GM18508 (cell line): ENCODE measurements around the gene MTTP.

Experiments used
- ATAC-seq: cut with Tn5 transposase; IDR thresholded peaks from one replicate; pipeline ENCODE4 v1.9.1; 2021; ENCODE audit warnings: moderate number of reproducible peaks; ENCODE audit not compliant: insufficient read depth, unreplicated experiment

The MTTP gene

DNA sequence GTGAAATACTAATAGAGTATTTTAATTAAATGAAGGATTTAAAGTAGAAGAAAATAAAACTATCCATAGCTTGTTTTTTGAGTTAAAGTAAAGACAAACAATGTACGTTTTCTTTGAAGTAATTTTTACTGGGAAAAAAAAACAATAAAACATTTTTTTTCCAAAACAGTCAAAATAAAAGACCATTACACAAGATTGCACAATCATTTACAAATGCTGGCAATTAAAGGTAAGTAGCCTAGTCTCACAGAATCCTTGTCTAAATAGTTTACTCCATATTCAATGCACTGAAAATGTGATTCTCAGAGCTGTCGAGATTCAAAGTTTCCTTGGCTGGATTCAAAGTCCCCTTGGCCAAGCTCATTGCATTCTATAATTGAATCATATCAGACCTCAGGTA is 61.8 kb downstream of the MTTP start:
- ATAC-seq, result no peak

DNA sequence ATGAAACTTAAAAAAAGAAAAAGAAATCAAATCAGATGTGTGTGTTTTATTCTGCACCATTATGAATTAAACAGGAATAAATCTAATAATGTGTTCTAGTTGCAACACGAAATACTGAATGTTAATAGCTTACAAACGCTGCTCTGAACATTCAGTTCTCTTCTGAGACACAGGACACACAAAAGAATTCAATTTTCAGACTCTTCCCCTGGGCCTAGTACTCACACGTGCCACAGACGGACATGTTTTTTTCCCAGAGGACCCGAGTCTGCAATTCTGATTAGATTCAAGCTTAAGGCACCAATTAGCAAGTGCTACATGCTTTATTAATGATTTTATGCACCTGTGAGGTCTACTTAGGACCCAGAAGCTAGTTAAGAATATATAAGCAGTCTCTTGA is 62.5 kb downstream of the MTTP start:
- no peak for ATAC-seq

DNA sequence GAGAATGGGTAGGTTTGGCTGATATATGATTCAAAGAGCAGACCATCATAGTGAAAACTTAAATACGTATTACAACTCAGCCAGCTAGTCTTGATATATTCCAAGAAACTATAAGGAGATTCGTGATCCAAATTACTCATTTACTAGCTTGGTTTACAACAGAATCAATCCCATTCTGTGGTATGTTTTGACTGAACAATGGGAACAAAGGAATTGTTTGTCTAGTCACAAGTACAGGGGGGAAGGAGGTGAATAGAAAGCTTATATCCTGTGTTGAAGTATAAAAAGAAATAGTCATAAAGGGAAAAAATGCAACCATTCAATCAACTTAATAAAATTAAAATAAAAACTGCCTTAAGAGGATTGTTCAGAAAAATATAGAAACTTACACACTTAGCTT is 66.1 kb downstream of the MTTP start:
- no peak for ATAC-seq

DNA sequence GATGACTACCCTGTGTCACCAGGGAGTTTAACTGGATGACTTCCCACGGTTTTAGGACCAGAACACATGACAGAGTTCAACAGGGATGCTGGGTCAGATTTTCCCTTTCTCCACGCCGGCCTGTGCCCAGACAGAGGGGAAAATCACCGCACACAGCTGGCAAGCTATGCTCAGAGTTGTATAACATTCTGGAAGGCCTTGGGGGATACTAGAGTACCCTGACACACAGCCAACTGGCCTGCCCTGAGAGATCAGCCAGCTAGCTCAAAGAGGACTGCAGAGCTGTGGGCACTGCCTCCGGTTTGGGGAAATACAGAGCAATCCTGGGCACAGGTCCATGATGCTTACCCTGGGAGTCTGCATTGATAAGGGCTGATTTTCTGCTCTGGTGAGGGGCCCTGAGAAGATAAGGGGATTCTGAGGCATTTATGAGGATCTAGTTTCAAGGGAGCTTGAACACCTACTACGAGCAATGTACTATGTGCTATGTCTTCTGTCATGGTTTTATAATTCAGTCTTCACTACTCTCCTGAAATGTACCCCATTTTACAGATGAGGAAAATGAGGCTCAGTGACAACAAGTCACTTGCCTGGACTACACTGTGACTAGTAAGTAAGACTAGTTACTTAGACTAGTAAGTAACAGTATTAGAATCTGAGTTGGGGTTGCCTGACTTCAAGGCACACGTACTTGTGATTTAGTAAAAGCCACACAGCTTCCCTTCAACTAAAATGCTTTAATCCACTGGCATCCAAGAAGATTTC is 68.3 kb downstream of the MTTP start:
- ATAC-seq, result no peak

DNA sequence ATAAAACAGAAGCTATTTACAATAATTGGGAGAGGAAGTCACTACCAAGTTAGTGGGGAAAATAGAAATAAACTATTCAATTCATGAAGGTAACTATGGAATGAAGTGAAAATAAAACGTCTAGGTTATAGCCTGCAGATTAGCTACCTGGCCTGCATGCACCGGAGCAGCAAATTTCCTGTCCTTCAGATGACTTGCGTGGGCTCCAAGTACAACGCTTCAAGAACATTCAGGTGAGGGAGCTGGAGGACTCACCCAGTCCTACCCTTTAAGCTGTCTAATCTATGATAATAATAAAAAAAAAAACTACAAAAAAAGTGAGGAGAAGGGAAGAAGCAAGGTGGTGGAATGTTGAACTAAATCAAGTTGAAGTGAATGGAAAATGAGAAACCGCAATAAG is 69.8 kb downstream of the MTTP start:
- no peak for ATAC-seq

DNA sequence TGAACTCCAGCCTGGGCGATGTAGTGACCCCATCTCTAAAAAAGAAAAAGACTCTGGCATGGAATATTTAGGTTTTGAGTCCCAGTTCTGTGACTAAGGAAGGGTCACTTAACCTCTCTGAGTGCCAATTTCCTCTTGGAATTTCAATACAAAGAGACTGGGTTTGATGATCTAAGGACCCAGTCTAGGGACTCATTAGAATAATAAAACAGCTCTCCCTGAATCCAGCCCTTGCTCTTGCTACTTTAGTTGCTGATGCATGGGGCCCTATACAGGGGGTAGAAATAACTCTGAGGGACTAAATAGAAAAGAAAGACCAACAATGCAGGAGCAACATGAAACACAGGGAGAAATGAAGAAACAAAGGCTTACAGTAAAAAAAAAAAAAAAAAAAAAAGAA is 70.4 kb downstream of the MTTP start:
- ATAC-seq, result no peak

DNA sequence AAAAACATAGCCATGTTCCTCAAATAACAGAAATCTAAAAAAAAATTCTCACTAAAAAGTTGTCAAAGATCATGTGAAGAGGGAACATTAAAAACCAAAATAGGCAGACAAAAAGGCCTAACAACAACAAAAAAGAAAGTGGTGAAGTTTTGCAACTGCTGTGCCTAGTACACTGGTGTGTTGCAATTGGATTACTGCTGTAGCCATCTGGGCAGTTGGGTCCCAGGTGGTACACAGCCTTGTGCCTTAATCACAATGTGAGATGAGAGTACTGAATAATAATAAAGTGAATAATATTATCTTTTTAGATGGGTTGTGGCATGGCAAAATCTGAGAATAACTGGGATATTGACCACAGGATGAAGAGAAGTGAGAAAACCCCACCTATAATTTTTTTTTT is 71.0 kb downstream of the MTTP start:
- no peak for ATAC-seq

DNA sequence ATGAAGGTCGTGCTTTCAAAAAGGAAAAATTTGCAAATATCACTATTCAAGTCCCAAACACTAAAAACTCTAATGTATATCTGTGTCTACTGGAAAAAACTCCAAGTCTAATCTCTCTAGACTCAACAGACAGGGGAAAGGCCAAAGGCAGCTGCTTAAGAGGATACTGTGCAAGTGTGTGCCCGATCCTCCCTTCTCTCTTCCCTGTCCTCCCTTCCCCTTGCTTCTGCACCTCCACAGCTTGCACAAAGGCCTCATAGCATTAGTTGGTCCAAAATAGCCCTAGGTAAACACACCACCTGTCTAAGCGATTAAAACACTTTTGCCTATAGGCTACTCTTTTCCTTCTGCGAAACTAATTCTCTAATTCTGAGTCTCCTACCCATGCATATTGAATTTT is 72.4 kb downstream of the MTTP start:
- ATAC-seq, result no peak

DNA sequence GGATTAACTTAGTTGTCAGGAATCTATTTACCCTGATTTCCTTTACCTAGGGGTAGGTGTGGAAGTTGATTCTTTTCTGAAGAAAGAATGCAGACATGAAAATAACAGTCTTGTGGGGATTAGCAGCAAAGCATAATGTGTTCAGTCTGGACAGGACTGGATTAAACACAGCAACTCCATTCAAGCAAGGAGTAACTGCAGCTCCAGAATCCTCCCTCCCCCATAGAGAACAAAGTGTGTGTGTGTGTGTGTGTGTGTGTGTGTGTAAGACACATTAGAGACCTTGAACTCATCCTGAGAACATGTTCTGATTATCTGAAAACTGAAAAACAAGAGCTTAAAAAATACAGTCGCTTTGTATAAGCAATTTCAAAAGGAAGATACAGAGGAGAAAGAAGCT is 73.7 kb downstream of the MTTP start:
- no peak for ATAC-seq

DNA sequence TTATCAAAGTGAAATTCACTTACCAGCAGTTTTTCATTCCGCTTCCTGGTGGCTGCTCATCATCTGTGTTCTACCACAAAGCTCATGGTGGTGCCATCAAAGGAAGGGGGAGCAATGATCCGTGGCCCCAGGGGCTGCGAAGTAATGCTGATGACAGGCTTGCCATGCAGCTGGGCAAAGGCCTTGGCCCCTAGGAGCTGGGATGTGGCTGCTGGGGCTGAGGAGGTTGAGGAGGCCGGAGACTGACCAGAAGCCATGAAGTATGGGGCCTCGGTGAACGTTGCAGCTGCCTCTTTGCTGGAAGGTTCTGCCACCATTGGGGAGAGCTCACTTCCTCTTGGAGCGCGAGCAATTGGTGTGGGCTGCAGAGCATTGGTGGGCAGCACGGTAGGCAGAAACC is 74.6 kb downstream of the MTTP start:
- no peak for ATAC-seq

DNA sequence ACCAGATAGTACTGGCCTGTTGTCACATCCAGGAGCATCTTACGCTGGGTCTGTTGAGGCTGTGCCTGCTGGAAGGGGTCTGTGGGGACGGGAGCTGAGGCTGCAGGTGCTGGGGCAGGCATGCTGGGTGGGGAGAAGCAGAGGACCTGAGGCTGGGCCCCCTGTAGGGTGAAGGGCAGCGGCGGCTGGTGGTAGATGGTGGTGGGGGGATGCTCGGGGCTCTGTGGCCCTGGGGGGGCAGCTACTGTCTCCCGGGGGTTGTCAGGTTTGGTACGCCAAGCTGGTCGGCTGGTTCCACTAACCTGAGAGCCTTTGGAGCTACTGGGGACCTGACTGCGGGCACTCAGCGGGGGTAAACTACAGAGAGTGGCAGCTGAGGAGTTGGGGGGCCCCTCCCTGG is 75.2 kb downstream of the MTTP start:
- no peak for ATAC-seq

DNA sequence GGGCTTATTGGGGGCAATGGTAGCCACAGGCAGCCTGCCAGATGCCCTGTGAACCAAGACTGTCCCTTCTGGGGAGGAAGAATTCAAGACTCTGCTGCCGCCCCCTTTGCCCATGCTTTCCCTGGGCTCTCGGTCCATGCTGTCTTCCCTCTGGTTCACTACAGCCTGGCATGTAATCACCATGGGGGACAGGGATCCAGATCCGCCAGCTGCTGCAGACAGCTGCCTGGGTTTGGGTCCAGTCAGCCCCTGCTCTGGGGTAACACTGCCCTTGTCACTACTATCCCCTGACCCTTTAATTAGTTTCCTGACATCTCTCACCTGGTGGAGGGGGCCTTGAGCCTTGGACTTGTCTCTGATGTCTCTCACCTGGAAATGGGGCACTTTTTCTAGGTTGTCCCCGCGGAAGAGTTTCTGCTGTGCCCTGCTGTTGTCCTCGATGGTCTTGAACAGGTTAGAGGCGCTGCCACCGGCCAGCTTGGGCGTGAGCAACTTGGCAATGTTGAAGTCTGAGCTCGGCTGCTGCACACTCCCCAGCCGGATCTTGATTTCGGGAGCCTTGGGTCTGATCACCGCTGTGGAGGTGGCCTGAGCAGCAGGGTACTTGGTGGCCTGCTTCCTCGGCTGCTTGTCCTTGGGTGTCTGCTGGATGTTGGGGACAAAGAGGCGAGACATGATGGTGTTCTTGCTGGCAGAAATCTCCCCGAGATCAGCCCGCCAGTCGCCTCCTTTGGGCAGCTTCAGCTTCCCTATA is 76.6 kb downstream of the MTTP start:
- no peak for ATAC-seq

DNA sequence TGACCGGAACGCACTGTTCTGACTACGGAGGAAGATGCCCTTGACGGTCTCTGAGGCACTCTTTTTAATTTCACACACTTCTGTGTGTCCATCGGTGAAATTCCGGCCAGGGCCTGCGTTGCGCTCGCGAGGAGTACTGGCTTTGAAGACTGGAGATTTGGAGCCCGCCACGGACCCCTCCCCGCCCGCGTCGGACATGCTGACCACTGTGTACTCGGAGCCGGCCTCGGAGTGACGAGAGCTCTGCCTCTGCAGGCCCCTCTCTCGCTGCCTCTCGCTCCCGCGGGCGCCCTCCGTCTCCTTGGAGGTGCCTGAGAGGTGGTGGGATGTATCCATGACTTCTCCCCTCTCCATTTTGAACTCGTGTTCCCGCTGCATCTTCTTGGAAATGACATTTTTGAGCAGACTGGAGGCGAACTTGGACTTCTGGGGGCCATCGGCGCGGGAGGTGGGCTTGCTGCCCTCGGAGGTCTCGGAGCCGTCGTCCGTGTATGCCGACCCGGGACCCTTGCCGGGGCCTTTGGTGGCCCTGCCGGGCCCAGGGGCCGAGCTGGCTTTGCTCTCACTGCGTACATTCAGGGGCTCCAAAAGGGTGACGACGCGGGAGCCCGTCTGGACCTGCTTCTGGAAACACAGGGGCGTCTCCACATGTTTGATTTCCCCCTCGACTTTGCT is 77.3 kb downstream of the MTTP start:
- ATAC-seq, result no peak

DNA sequence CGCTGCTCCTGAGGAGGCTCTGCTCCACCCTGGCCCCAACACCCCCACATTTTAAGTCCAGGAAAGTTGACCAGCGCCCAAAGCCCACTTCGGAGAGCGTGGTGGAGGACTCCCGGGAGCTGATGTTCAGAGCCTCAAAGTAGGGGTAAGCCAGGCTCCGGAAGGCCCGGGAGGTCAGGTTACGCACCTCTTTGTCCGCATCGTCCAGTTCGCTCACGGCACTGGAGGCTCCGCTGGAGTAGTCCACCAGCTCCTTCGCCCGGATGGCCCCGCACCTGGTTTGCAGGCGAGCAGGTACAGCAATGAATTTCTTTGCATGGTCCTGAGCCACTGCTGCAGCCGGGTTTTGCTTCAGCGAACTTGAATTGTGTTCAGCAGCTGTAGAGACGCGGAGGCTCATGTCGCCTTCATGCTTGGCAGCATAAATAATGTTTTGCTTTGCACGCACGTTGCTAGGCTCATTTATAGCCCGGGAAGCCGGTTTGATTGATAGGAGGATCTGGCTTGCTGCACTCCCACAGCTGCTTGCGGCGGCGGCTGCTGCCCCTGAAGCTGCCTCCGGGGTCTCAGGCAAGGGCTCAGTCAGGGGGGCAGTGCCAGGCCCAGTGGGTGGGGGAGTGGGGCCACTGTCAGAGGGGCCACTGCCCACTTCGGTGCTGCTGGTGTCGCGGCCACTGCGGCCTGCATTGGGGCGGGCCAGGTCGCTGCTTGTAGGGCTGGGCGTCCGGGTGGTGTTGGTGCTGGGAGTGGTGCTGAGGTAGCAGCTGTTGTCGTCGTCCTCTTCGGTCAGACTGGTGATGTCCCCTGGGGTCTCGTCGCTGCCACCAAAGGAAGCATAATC is 78.2 kb downstream of the MTTP start:
- no peak for ATAC-seq

DNA sequence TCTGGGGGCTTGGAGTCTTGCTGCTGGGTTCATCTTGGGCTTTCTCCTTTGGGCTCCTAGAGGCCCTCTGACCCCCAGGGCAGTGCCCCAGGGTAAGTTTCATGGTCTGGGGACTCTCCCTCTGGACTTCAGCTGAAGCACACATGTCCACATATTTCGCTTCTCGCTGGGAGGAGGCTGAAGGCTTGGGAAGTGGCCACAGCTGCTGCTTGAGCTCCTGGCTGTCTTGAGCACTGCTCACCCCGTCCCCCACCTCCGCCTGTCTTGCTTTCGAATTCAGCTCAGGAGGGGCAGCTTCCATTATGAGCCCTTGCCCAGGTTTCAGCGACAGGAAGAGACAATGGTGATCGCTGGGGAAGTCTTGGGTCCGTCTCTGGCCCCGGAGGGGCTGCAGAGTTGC is 79.3 kb downstream of the MTTP start:
- no peak for ATAC-seq

DNA sequence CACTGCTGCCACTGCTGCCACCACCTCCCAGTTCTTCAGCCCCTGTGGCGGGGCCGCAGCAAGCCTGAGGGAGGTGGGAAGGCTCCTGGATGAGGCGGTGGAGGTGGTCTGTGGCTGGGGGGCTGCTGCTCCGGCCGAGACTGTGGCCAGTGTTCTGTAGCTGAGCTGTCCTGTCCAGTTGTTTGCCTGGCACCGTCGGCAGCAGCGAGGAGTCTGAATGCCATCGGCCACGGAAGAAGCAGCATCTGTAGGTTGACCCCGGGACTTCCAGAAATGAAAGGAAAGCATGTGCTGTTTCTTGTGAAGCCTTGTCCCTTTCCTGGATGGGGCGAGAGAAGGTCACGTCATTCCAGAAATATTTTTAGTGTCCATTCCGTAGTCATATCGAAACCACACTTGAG is 79.7 kb downstream of the MTTP start:
- ATAC-seq, result no peak

DNA sequence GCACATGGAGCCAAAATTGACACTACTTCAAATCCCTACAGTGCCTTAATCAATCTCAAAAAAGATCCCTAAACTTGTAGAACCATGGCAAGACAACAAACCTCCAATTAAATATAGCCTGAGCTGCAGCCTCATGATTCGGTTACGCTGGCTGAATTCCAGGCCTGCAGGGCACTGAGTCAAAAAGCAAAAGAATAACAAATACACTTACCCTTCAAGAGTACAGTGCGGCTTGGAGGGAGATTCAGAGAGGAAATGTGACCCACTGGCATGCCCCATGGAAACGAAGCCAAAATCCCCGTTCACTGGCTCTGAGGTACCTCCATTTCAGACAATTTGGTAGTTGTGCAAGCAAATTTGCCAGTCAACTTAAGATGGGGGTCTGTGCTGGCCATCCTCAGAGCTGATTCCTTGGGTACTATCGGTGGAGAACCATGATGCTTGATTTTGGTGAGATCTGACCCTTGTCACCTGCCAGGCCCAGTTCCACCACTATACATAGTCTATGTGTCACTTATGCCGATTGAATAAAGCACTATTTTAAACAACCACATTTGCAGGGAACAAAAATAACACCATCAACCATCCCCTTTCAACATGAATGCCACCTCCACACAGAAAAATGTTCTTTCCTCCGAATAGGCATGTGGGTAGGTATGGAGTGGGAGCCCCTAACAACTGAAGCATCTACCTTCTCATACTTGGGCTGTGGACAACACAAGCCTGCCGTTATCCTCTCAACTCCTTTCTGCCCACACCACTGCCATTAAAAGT is 80.9 kb downstream of the MTTP start:
- no peak for ATAC-seq

DNA sequence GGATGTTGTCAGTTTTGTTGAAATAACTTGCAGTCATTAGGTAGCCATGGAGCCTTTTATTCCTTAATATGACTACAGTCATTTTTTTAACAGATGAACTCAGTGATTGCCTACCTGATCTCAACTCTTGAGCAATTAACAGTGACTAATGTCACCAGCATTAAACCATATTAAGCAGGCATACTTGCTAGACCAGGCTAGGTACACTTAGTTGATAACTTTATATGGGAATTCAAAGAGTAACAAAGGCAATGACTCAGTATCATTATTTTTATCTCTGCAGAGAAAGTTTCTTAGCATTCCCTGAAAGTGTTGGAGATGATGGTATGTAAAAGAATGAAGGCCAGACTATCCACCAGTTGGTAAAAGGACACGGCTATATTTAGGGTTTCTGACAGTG is 83.2 kb downstream of the MTTP start, which contains the start of gene C4orf54:
Gene C4orf54 (minus strand): TSS at position 31 of the 400 bp plus-strand sequence. CDS start 3,180 bp downstream, outside the sequence.
- no peak for ATAC-seq

DNA sequence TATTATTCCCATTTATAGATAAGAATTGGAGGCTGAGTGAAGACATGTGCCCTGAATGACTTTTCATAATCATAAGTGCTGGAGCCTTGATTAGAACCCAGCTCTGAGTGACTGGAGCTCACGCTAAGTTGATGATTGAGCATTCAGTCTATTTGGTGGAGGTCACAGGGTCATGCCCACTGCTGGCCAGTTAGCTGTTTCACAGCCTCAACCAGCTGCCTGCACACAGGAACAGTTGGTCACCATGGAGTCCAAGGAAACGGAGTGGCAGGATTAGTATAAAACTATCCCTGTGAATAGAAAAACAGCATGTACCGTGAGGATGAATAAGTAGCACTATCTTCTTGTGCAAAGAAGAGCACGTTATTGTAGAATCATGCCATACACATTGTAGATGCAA is 84.0 kb downstream of the MTTP start:
- no peak for ATAC-seq

DNA sequence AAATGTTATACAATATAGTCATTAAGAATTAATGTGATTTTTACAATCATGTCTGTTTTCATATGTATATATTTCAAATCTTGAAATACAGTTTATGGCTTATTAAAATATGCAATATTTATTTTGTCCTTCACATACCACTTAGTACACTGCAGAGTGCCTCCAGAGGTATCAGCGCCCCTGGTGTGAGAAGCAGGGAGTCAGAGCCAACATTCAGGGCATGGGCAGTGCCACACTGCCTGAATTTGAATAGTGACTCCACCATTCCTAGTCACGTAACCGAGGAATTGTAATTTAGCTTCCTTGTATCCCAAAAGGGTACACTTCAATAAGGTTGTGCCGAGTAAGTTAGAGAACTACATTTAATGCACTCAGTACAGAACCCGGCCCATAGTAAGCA is 87.3 kb downstream of the MTTP start:
- ATAC-seq, result no peak
